Smooth muscle cell (in vitro differentiated cells): ENCODE measurements around the gene FOCAD. TPM values are rescaled to one million over a fixed set of nuclear protein-coding genes. Genes with fewer than 3 reads are reported as not detected.

Source experiments
- DNase-seq: peaks from one replicate; lab custom pipeline; 2025; ENCODE audit not compliant: unreplicated experiment; lab: John Stamatoyannopoulos, UW
- H2AFZ ChIP-seq: fragments of 200-600 bp; sonication (generic); 2 replicates; pipeline ENCODE4 v1.6.0; 2016; ENCODE audit warnings: antibody characterized with exemption, low read depth, mild to moderate bottlenecking
- H3F3A ChIP-seq: fragments of 200-600 bp; sonication (generic); 2 replicates; pipeline ENCODE4 v1.6.0; 2017; ENCODE audit warnings: antibody characterized with exemption, low read depth
- H3K27ac ChIP-seq: fragments of 200-600 bp; sonication (generic); 2 replicates; pipeline ENCODE4 v1.5.1; 2016; ENCODE audit warnings: low read depth, mild to moderate bottlenecking
- H3K27me3 ChIP-seq: fragments of 200-600 bp; sonication (generic); 2 replicates; pipeline ENCODE4 v1.6.1; 2016; ENCODE audit warnings: low read depth, mild to moderate bottlenecking
- H3K36me3 ChIP-seq: fragments of 200-600 bp; sonication (generic); 2 replicates; pipeline ENCODE4 v1.5.1; 2016; ENCODE audit warnings: low read depth
- H3K4me1 ChIP-seq: fragments of 200-600 bp; sonication (generic); 2 replicates; pipeline ENCODE4 v1.5.1; 2016; ENCODE audit warnings: low read depth
- H3K4me2 ChIP-seq: fragments of 200-600 bp; sonication (generic); 2 replicates; pipeline ENCODE4 v1.6.0; 2016; ENCODE audit warnings: mild to moderate bottlenecking
- H3K4me3 ChIP-seq: fragments of 200-600 bp; sonication (generic); 2 replicates; pipeline ENCODE4 v1.5.1; 2016; ENCODE audit warnings: mild to moderate bottlenecking
- H3K79me2 ChIP-seq: fragments of 200-600 bp; sonication (generic); 2 replicates; pipeline ENCODE4 v1.6.0; 2016; ENCODE audit warnings: low read depth, mild to moderate bottlenecking
- H3K9ac ChIP-seq: fragments of 200-600 bp; sonication (generic); 2 replicates; pipeline ENCODE4 v1.6.0; 2016; ENCODE audit warnings: low read depth
- H3K9me3 ChIP-seq: fragments of 200-600 bp; sonication (generic); replicated peaks from 2 replicates; pipeline ENCODE4 v1.5.1; 2016; ENCODE audit warnings: low read depth
- H4K20me1 ChIP-seq: fragments of 200-600 bp; sonication (generic); 2 replicates; pipeline ENCODE4 v1.6.0; 2016; ENCODE audit warnings: low read depth
- CTCF ChIP-seq: fragments of 200-600 bp; sonication (generic); IDR thresholded peaks from 2 replicates; pipeline ENCODE4 v1.5.1; 2017; ENCODE audit warnings: borderline replicate concordance, mild to moderate bottlenecking, antibody characterized with exemption; ENCODE audit not compliant: insufficient read depth, poor library complexity, severe bottlenecking
- WGBS: methylation state at CpG from one replicate; pipeline ENCODE4 v1.1.7; 2016; ENCODE audit warnings: low lambda C conversion rate; 5-methylcytosine and 5-hydroxymethylcytosine counted together
- polyA plus RNA-seq: library from polyadenylated mRNA; unstranded; fragments of >200 nt; fragmentation: Nextera tagmentation; extraction: Ambion mirVana; gene quantifications from 2 replicates; pipeline ENCODE4 v1.2.1, GENCODE V29; 2016
- total RNA-seq: library from RNA; depleted of rRNA; stranded (reverse); fragments of >200 nt; gene quantifications from 2 replicates; pipeline ENCODE4 v1.2.3, GENCODE V29; 2014

Gene FOCAD
- total and polyA plus RNA-seq, 2 experiments from 2014 or later, result 31.0 to 106 TPM

- H3K9me3 ChIP-seq, result no peaks in the 10 kb centered on the region
- H3K4me3 ChIP-seq, result no peak overlapping the region
- H3K27ac ChIP-seq, result no peak overlapping the region
- H3K27me3 ChIP-seq, result no peaks in the 10 kb centered on the region
- H3K79me2 ChIP-seq, result peaks cover 10% of the 10 kb centered on the region
- H3F3A ChIP-seq, result no peaks in the 10 kb centered on the region
- H2AFZ ChIP-seq, result no peak overlapping the region
- H4K20me1 ChIP-seq, result no peaks in the 10 kb centered on the region
- TF ChIP-seq CTCF, result no peak
- no peak overlapping the region for H3K9ac ChIP-seq
- H3K36me3 ChIP-seq, result no peaks in the 10 kb centered on the region
- H3K4me2 ChIP-seq, result no peak overlapping the region
- no peaks in the 10 kb centered on the region for H3K4me1 ChIP-seq
- 94% methylated on average over 1 of the region's 1 CpG for WGBS
- DNase-seq, result no peak
These were observed 50.2 kb downstream of the FOCAD start for GRCh38 chr9:20734275-20734674.

GRCh38 chr9:20740304-20740703 lies 56.2 kb downstream of the FOCAD start:
- H2AFZ ChIP-seq, result no peak overlapping the region
- no peak overlapping the region for H3K9ac ChIP-seq
- DNase-seq, result no peak
- no peak overlapping the region for H3K4me2 ChIP-seq
- H4K20me1 ChIP-seq, result no peaks in the 10 kb centered on the region
- WGBS, result 83% methylated on average over 1 of the region's 1 CpG
- TF ChIP-seq CTCF, result no peak
- H3K4me3 ChIP-seq, result no peak overlapping the region
- H3K9me3 ChIP-seq, result no peaks in the 10 kb centered on the region
- no peaks in the 10 kb centered on the region for H3F3A ChIP-seq
- peaks cover 3% of the 10 kb centered on the region for H3K79me2 ChIP-seq
- no peaks in the 10 kb centered on the region for H3K4me1 ChIP-seq
- no peak overlapping the region for H3K27ac ChIP-seq
- no peaks in the 10 kb centered on the region for H3K27me3 ChIP-seq
- H3K36me3 ChIP-seq, result no peaks in the 10 kb centered on the region

- H3K9ac ChIP-seq, result no peak overlapping the region
- DNase-seq, result no peak
- no peaks in the 10 kb centered on the region for H3K4me1 ChIP-seq
- H3K4me3 ChIP-seq, result no peak overlapping the region
- H3F3A ChIP-seq, result no peaks in the 10 kb centered on the region
- H4K20me1 ChIP-seq, result no peaks in the 10 kb centered on the region
- no peak overlapping the region for H3K27ac ChIP-seq
- no peak overlapping the region for H3K4me2 ChIP-seq
- no peaks in the 10 kb centered on the region for H3K9me3 ChIP-seq
- no peak overlapping the region for H2AFZ ChIP-seq
- no peaks in the 10 kb centered on the region for H3K27me3 ChIP-seq
- no peak for TF ChIP-seq CTCF
- H3K79me2 ChIP-seq, result peaks cover 3% of the 10 kb centered on the region
- H3K36me3 ChIP-seq, result no peaks in the 10 kb centered on the region
- 100% methylated on average over 2 of the region's 2 CpGs for WGBS
These were observed 57.0 kb downstream of the FOCAD start for GRCh38 chr9:20740929-20741582.

- H3K79me2 ChIP-seq, result peaks cover 3% of the 10 kb centered on the region
- no peak overlapping the region for H3K27ac ChIP-seq
- H3K36me3 ChIP-seq, result peaks cover 4% of the 10 kb centered on the region
- H3K9ac ChIP-seq, result no peak overlapping the region
- H4K20me1 ChIP-seq, result no peaks in the 10 kb centered on the region
- H3K27me3 ChIP-seq, result no peaks in the 10 kb centered on the region
- H2AFZ ChIP-seq, result no peak overlapping the region
- WGBS, result 92% methylated on average over 3 of the region's 3 CpGs
- no peak overlapping the region for H3K4me2 ChIP-seq
- no peak overlapping the region for H3K4me3 ChIP-seq
- H3K9me3 ChIP-seq, result no peaks in the 10 kb centered on the region
- no peak for TF ChIP-seq CTCF
- H3K4me1 ChIP-seq, result no peaks in the 10 kb centered on the region
- DNase-seq, result no peak
- H3F3A ChIP-seq, result no peaks in the 10 kb centered on the region
These were observed 58.8 kb downstream of the FOCAD start for GRCh38 chr9:20742833-20743232.
